ENCODE results near the gene GIPC2. TPM values are rescaled to one million over a fixed set of nuclear protein-coding genes. Genes with fewer than 3 reads are reported as not detected.

The GIPC2 gene
- polyA plus RNA-seq, 2 of the 4 experiments (the other 2 are of a cell fraction), result 0.06 TPM; not detected in 1

- TF ChIP-seq ATOH8 (CRISPR knock-in tag; IDR thresholded peaks at IDR 0.05; ENCODE audit: low read depth) (no peak), JUN (IDR thresholded peaks at IDR 0.05) (no peak), CEBPB (IDR thresholded peaks at IDR 0.05) (no peak)
Measured at GRCh38 chr1:78068681-78069283, 23.0 kb downstream of the GIPC2 start (continued).

- POLR2A ChIA-PET, result no interaction called here
- DNase-seq (ENCODE audit: low read depth in 1 of 2, low spot score in 1 of 2) (no peak), ATAC-seq (no peak), FAIRE-seq (no peak)
- no peak overlapping the region; the same call in 2 of the 3 replicates for H3K4me2 ChIP-seq
- CTCF ChIA-PET, result no interaction called here
- no peak overlapping the region; a peak in 1 of 6 replicates for H3K27ac ChIP-seq
- H3K4me3 ChIP-seq, result no peak overlapping the region
- H3K9me3 ChIP-seq, result no peaks in the 10 kb centered on the region
- TF ChIP-seq BCL3 (IDR thresholded peaks at IDR 0.05), result no peak
- no peak for TF ChIP-seq POLR2AphosphoS2 (conservative IDR thresholded peaks at IDR 0.05; ENCODE audit: low read length)
- no peak for TF ChIP-seq ZSCAN20 (CRISPR knock-in tag; IDR thresholded peaks at IDR 0.05)
- TF ChIP-seq MAX (IDR thresholded peaks at IDR 0.05), result no peak
- TF ChIP-seq BHLHE40 (IDR thresholded peaks at IDR 0.05; ENCODE audit: low read depth, low read length), result no peak
- no peak for TF ChIP-seq CTCF (IDR thresholded peaks at IDR 0.05)
- TF ChIP-seq REST (IDR thresholded peaks at IDR 0.05), result no peak
- TF ChIP-seq RFX5 (IDR thresholded peaks at IDR 0.05), result no peak
- no peak for TF ChIP-seq ATOH8 (CRISPR knock-in tag; IDR thresholded peaks at IDR 0.05; ENCODE audit: low read depth)
- TF ChIP-seq HOXA7 (CRISPR knock-in tag; IDR thresholded peaks at IDR 0.05), result no peak
- H3K4me1 ChIP-seq, result peaks cover 21% of the 10 kb centered on the region
- WGBS (ENCODE audit: missing lambda C conversion rate), result 78% methylated on average over 2 of the region's 2 CpGs
Measured at GRCh38 chr1:78069784-78070183, 24.0 kb downstream of the GIPC2 start.

GRCh38 chr1:78070210-78070609 is 24.4 kb downstream of the GIPC2 start:
- DNase-seq (ENCODE audit: low read depth in 1 of 2, low spot score in 1 of 2) (no peak), FAIRE-seq (no peak), ATAC-seq (no peak)
- Histone ChIP-seq H3K4me1 (peaks cover 21% of the 10 kb centered on the region), H3K4me2 (peak overlapping the region; percentile 57), H3K9me3 (no peaks in the 10 kb centered on the region), H3K4me3 (no peak overlapping the region), H3K27ac (no peak overlapping the region)
- 37% methylated on average over 2 of the region's 2 CpGs for WGBS (ENCODE audit: missing lambda C conversion rate)
- ChIA-PET CTCF (no interaction called here), POLR2A (no interaction called here)
- TF ChIP-seq TFCP2L1 (CRISPR knock-in tag; IDR thresholded peaks at IDR 0.05), result no peak
- TF ChIP-seq E2F6 (IDR thresholded peaks at IDR 0.05; ENCODE audit: borderline replicate concordance, low read depth), result no peak
- TF ChIP-seq EP300 (IDR thresholded peaks at IDR 0.05), result no peak
- no peak for TF ChIP-seq ZNF302 (CRISPR knock-in tag; IDR thresholded peaks at IDR 0.05)
- TF ChIP-seq HOXA7 (CRISPR knock-in tag; IDR thresholded peaks at IDR 0.05), result no peak
- TF ChIP-seq RNF2 (IDR thresholded peaks at IDR 0.05; ENCODE audit: borderline replicate concordance, low read depth), result no peak
- no peak for TF ChIP-seq CHD2 (IDR thresholded peaks at IDR 0.05; ENCODE audit: low read length, partially characterized antibody)
- TF ChIP-seq FOSB (CRISPR knock-in tag; IDR thresholded peaks at IDR 0.05), result no peak
- TF ChIP-seq FOXS1 (CRISPR knock-in tag; IDR thresholded peaks at IDR 0.05), result no peak
- TF ChIP-seq RARB (CRISPR knock-in tag; IDR thresholded peaks at IDR 0.05), result no peak
- no peak for TF ChIP-seq TP53 (CRISPR knock-in tag; IDR thresholded peaks at IDR 0.05)
- TF ChIP-seq ZC3H11A (IDR thresholded peaks at IDR 0.05), result no peak
- TF ChIP-seq NFE2L2 (conservative IDR thresholded peaks at IDR 0.05; ENCODE audit: low read length), result no peak
- no peak for TF ChIP-seq BHLHE40 (IDR thresholded peaks at IDR 0.05; ENCODE audit: low read depth, low read length)
